ENCODE measurements around the gene PCA3. TPM values are rescaled to one million over a fixed set of nuclear protein-coding genes. Genes with fewer than 3 reads are reported as not detected.

The PCA3 gene
- total RNA-seq, result under 1 TPM in 2 of 4 donors, not detected in 2; under 0.01 to 0.28 TPM
- under 1 TPM in 2 of 3 donors, not detected in 1; 0.60 to 0.79 TPM for polyA plus RNA-seq

- Histone ChIP-seq H3K27ac (no peak within 1 kb of the TSS), H3K4me1 (peaks cover 0 to 32% (median 16%) of the 10 kb centered on the region in 4 donors), H3K27me3 (no peaks in the 10 kb centered on the region), H3K36me3 (peaks cover 0 to 11% (median 0%) of the 10 kb centered on the region in 4 donors), H3K4me3 (no peak within 1 kb of the TSS), H3K9me3 (no peaks in the 10 kb centered on the region)
- DNase-seq, result no peak
- intact Hi-C loops (cut with DNase I), result loop anchor here (5.0 kb wide), 2 partner anchors 143 to 223 kb away; partner anchors contain the start of gene PRUNE2
- whole genome bisulfite sequencing, 2 donors, result 94 to 96% methylated on average over 4 of the region's 4 CpGs
- TF ChIP-seq EP300 (IDR thresholded peaks at IDR 0.05), result no peak
- TF ChIP-seq POLR2AphosphoS5 (IDR thresholded peaks at IDR 0.05), result no peak
- no peak for TF ChIP-seq POLR2A (IDR thresholded peaks at IDR 0.05)
- TF ChIP-seq CTCF (IDR thresholded peaks at IDR 0.05), result no peak
These were observed at the start of gene PCA3 for GRCh38 chr9:76764138-76764537. TSS of gene PCA3 (plus strand) at chr9:76764438.

GRCh38 chr9:76716085-76716672 is 48.1 kb upstream of the PCA3 start:
- intact Hi-C loops (cut with DNase I), result loop anchor here (10.0 kb wide), 1 partner anchor 199 kb away; no protein-coding TSS in a partner anchor
- WGBS, 2 donors, result 62 to 76% methylated on average over 7 of the region's 7 CpGs
- TF ChIP-seq POLR2A (IDR thresholded peaks at IDR 0.05), result no peak
- TF ChIP-seq POLR2AphosphoS5 (IDR thresholded peaks at IDR 0.05), result no peak
- TF ChIP-seq CTCF (IDR thresholded peaks at IDR 0.05), result no peak
- TF ChIP-seq EP300 (IDR thresholded peaks at IDR 0.05), result no peak
- Histone ChIP-seq H3K9me3 (no peaks in the 10 kb centered on the region), H3K27ac (peak overlapping the region in 3 of 4 donors; percentile 6 to 60 (median 59)), H3K4me1 (peaks cover 0 to 33% (median 28%) of the 10 kb centered on the region in 4 donors), H3K27me3 (no peaks in the 10 kb centered on the region), H3K4me3 (no peak overlapping the region), H3K36me3 (peaks cover 4 to 27% (median 13%) of the 10 kb centered on the region in 4 donors)
- no peak for DNase-seq

GRCh38 chr9:76717176-76717575 is 47.1 kb upstream of the PCA3 start:
- Histone ChIP-seq H3K4me3 (no peak overlapping the region), H3K9me3 (no peaks in the 10 kb centered on the region), H3K27ac (peak overlapping the region; percentile 23 to 60 (median 43)), H3K27me3 (no peaks in the 10 kb centered on the region), H3K4me1 (peaks cover 0 to 33% (median 28%) of the 10 kb centered on the region in 4 donors), H3K36me3 (peaks cover 0 to 17% (median 7%) of the 10 kb centered on the region in 4 donors)
- DNase-seq, result no peak
- 7 to 34% methylated on average over 5 of the region's 5 CpGs for WGBS, 2 donors
- intact Hi-C loops (cut with DNase I), result loop anchor here (10.0 kb wide), 1 partner anchor 198 kb away; no protein-coding TSS in a partner anchor
- TF ChIP-seq POLR2A (IDR thresholded peaks at IDR 0.05), result no peak
- peak in 1 of 4 donors; percentile 13 for TF ChIP-seq POLR2AphosphoS5 (IDR thresholded peaks at IDR 0.05)
- no peak for TF ChIP-seq CTCF (IDR thresholded peaks at IDR 0.05)

- peak in 1 of 4 donors; percentile 12 for TF ChIP-seq EP300 (IDR thresholded peaks at IDR 0.05)
- no peak for TF ChIP-seq CTCF (IDR thresholded peaks at IDR 0.05)
- peak in 1 of 4 donors; percentile 19 for TF ChIP-seq POLR2AphosphoS5 (IDR thresholded peaks at IDR 0.05)
- Histone ChIP-seq H3K4me3 (no peak overlapping the region), H3K27ac (peak overlapping the region; percentile 23 to 60 (median 43)), H3K27me3 (no peaks in the 10 kb centered on the region), H3K9me3 (no peaks in the 10 kb centered on the region), H3K4me1 (peaks cover 0 to 33% (median 28%) of the 10 kb centered on the region in 4 donors), H3K36me3 (peaks cover 0 to 13% (median 4%) of the 10 kb centered on the region in 4 donors)
- intact Hi-C loops (cut with DNase I), result loop anchor here (10.0 kb wide), 1 partner anchor 197 kb away; no protein-coding TSS in a partner anchor
- WGBS, 2 donors, result 26 to 52% methylated on average over 5 of the region's 5 CpGs
- DNase-seq, result no peak
These were observed 46.6 kb upstream of the PCA3 start for GRCh38 chr9:76717613-76718012.

Measured in sigmoid colon (tissue), 7 donors.